Activated CD8-positive, alpha-beta memory T cell treated with anti-CD3 and anti-CD28 coated beads for 36 hours (primary cell): ENCODE data around the gene SPRR2A. TPM values are rescaled to one million over a fixed set of nuclear protein-coding genes. Genes with fewer than 3 reads are reported as not detected.
"Not testable (repeated sequence)": the region's sequence is repeated elsewhere in the genome, so short reads cannot be mapped to it uniquely, and the experiment has no call there.

Source experiments
- CTCF ChIA-PET: fragments of 350-600 bp; sonication (Branson Sonifier 250); formaldehyde crosslinking; loops from one replicate; lab custom pipeline; 2021; ENCODE audit warnings: antibody characterized with exemption; lab: Charles Lee
- POLR2A ChIA-PET: fragments of 350-600 bp; sonication (Branson Sonifier 250); formaldehyde crosslinking; loops from one replicate; lab custom pipeline; 2021; ENCODE audit warnings: antibody characterized with exemption; lab: Charles Lee
- total RNA-seq, 2 experiments: library from RNA; stranded (reverse); gene quantifications; one replicate each; pipeline ENCODE4 v1.2.3, GENCODE V29; 2021

SPRR2A gene
- not detected for total RNA-seq

GRCh38 chr1:153057375-153057774, at the start of gene SPRR2A:
Gene SPRR2A, minus strand, starts transcription at chr1:153057512. Its CDS starts 777 bp downstream, at chr1:153056735.
- CTCF ChIA-PET: no interaction called here
- POLR2A ChIA-PET: no interaction called here

DNA sequence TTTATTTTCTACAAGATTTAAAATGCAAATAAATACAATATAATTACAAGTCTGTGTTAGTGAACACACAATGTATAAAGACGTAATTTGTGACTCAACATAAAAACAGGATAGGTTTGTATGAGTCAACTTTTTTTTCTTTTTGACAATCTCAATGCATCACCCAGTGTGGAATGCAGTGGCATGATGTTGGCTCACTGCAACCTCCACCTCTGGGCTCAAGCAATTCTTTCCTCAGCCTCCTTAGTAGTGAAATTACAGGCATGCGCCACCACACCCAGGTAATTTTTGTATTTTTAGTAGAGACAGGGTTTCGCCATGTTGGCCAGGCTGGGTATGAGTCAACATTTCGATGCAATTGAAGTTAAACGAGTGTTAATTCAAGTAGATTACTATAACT, 42.9 kb upstream of the SPRR2A start:
- ChIA-PET POLR2A (no interaction called here), CTCF (no interaction called here)

GRCh38 chr1:153099461-153100045, 42.2 kb upstream of the SPRR2A start:
- POLR2A ChIA-PET: no interaction called here
- CTCF ChIA-PET: no interaction called here

DNA sequence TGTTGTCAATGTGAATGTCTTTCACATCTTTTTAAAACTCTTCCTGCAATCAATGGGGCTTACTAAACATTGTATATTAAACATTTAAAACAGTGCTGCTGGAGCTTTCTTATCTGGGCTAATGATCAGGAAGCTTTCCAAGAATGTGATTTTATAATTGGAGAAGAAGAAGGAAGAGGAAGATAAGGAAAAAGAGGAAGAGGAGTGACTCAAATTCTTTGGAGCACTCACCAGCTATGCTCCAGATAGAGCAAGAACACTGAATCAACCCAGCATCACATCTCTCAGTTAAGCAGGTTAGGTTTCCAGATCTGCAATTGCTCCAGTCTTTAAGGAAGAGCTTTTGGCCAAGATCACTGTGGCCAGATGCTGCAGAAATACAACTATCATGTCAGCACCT, 38.5 kb upstream of the SPRR2A start:
- POLR2A ChIA-PET: no interaction called here
- CTCF ChIA-PET: no interaction called here

DNA sequence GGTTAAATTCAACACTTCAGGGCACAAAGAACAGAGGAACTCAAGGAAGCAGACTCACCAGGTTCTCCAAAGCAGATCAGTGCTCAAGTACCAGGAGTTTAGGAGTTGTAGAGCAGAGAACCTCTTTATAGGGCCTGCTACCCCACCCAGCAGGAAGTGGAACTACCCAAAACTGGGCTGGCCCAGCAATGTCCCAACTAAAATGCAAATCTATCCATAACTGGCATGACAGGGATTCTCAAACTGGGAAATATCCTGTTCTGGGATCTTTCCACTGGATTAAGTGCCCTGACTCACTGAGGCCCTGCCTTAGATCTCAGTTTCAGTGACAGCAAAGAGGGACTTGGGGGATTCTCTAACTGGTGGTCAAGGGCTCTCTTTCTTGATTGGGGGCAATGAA, 37.1 kb upstream of the SPRR2A start, which contains the start of gene SPRR2E:
Gene SPRR2E (minus strand): TSS at position 101 of the 400 bp plus-strand sequence. CDS start 775 bp downstream, outside the sequence.
- ChIA-PET CTCF (no interaction called here), POLR2A (no interaction called here)

GRCh38 chr1:153087652-153088051, 30.3 kb upstream of the SPRR2A start:
- ChIA-PET CTCF (no interaction called here), POLR2A (no interaction called here)

DNA sequence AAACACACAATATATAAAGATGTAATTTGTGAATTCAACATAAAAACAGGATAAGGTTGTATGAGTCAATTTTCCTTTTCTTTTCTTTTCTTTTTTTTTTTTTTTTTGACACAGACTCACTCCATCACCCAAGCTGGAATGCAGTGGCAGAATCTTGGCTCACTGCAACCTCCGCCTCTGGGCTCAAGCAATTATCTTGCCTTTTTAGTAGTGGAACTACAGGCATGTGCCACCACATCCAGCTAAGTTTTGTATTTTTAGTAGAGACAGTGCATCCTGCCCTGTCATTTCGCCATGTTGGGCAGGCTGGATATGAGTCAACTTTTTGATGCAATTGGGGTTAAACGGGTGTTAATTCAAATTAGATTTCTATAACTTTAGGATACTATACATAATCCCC, 24.4 kb upstream of the SPRR2A start:
- ChIA-PET CTCF (no interaction called here), POLR2A (no interaction called here)

GRCh38 chr1:153072806-153073726, 15.8 kb upstream of the SPRR2A start:
- POLR2A ChIA-PET: no interaction called here
- CTCF ChIA-PET: no interaction called here

DNA sequence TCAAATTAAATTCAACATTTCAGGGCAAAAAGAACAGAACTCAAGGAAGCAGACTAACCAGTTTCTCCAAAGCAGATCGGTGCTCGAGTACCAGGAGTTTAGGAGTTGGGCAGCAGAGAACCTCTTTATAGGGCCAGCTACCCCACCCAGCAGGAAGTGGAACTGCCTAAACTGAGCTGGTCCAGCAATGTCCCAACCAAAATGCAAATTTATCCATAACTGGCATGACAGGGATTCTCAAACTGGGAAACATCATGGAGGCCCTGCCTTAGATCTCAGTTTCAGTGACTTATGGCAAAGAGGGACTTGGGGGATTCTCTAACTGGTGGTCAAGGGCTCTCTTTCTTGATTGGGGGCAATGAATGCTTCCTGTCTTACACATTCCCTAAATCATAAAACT, 14.2 kb upstream of the SPRR2A start, which contains the start of gene SPRR2B:
Gene SPRR2B (minus strand): TSS at position 101 of the 400 bp plus-strand sequence. CDS start 772 bp downstream, outside the sequence.
- ChIA-PET CTCF (no interaction called here), POLR2A (interaction anchor here (0.6 kb wide), 1 partner anchor 22 kb away, joined by 3 read pairs; no protein-coding TSS in a partner anchor)

- ChIA-PET CTCF (no interaction called here), POLR2A (no interaction called here)
These were observed 12.9 kb upstream of the SPRR2A start for GRCh38 chr1:153070243-153070642.

DNA sequence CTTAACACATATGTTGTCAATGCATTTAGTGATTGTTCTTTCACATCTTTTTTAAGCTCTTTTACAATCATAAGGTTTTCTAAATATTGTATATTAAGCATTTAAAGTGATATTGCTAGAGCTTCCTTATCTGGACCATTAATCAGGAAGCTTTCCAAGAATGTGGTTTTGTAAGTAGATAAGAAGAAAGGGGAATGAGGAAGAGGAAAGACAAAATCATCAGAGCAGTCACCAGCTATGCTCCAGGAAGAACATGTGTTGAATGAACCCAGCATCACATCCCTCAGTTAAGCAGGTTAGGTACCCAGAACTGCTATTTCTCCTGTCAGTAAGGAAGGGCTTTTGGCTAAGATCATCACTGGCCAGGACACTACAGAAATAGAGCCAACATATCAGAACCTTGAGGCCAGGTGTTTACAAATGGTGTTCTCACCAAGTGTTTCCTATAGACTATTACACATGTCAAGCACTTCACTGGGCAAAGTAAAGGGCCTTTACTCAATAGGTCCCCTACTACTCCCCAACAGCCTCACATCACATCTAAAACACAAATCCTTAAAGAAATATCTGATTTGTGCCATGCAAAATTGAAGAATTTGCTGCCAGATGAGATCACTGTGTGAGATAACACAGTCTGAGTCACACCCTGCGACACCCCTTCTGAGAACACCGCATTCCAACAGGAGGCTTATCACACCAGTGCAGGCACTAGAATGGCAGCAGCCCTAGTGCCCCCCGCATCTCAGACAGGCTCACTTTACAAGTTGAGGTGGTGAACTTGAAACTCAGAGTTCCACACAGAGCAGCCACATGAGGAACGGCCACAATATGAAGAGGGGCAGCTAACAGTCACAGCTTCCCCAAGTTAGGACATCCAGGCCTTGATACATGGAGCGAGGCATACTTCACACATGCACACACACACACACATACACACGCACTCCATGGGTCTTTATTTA, 1.8 kb upstream of the SPRR2A start:
- ChIA-PET CTCF (no interaction called here), POLR2A (no interaction called here)

DNA sequence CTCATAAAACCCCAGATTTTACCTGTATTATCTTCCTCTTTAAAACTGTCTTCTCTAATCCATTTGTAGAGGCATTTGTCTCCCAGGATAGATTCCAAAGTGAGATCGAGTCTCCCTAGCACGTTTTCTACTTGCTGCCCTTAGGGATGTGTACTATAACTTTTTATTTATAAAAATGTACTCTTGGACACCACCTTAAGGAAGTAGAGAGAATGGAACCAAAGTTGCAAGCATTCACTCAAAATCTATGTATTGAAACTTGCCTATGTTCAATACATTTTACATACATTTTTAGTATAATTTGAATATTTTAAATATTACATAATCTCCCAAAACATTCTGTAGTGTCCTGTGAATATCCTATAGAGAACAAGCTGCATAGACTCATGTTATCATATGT, 842 bp upstream of the SPRR2A start:
- CTCF ChIA-PET: no interaction called here
- POLR2A ChIA-PET: no interaction called here

DNA sequence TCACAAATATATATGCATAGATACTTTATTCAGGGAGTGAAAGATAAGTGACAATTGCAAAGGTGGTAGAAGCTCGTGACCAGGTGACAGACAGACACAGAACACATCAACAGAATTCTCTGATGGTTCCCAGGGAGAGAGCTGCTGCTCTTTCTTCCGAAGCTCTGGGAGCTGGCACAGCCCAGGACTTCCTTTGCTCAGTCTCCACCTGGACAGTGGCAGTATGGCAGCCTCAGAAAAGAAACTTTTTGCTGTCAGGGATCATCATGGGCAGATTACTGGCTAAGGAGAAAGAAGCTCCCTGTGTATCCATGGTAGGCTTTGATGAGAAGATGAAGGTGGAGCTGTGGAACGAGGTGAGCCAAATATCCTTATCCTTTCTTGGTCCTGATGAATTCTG, 1.2 kb downstream of the SPRR2A start:
- POLR2A ChIA-PET, CTCF ChIA-PET: not testable (repeated sequence)

- CTCF ChIA-PET: no interaction called here
These were observed 8.1 kb downstream of the SPRR2A start for GRCh38 chr1:153049211-153049610.

GRCh38 chr1:153040950-153041631, 16.2 kb downstream of the SPRR2A start, which contains the start of gene SPRR2D:
Gene SPRR2D, minus strand, starts transcription at chr1:153041120. Its CDS starts 774 bp downstream, at chr1:153040346.
- CTCF ChIA-PET: no interaction called here
- POLR2A ChIA-PET: no interaction called here

More at GRCh38 chr1:153049211-153049610, 8.1 kb downstream of the SPRR2A start:
- POLR2A ChIA-PET: no interaction called here

DNA sequence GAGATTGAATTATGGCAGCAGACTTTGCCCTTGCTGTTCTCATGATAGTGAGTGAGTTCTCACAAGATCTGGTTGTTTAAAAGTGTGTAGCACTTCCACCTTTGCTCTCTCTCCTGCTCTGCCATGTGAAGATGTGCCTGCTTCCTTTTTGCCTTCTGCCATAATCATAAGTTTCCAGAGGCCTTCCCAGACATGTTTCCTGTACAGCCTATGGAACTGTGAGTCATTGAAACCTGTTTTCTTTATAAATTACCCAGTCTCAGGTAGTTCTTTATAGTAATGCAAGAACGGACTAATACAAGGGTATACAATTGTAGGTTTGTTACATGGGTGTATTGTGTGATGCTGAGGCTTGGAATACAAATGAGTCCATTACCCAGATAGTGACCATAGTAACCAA, 22.1 kb downstream of the SPRR2A start:
- POLR2A ChIA-PET: no interaction called here
- CTCF ChIA-PET: no interaction called here

GRCh38 chr1:153032677-153033308, 24.5 kb downstream of the SPRR2A start:
- ChIA-PET CTCF (no interaction called here), POLR2A (no interaction called here)

DNA sequence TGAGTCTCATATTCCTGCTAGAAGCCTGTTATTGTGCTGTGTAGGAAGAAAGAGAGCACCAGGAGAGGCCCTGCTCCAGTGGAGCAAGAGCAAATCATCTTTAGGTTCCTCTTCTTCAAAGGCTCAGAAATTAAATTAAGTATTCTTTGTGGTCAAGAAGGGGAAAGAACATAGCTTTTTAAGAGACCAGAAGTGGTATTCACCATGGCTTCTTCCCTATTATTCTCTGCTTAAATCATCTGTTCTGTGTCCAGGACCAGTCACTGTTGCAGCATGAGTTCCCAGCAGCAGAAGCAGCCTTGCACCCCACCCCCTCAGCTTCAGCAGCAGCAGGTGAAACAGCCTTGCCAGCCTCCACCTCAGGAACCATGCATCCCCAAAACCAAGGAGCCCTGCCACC, 25.2 kb downstream of the SPRR2A start:
- CTCF ChIA-PET: no interaction called here
- POLR2A ChIA-PET: no interaction called here
